HUES6 (cell line): ENCODE data around the gene ARPC5.
"Not testable (repeated sequence)": the region's sequence is repeated elsewhere in the genome, so short reads cannot be mapped to it uniquely, and the experiment has no call there.

Source experiments
- H3K27ac ChIP-seq: 2 replicates; pipeline ENCODE4 v1.7.0; 2013; ENCODE audit warnings: low read depth, mild to moderate bottlenecking, low read length, inconsistent platforms
- H3K27me3 ChIP-seq: 2 replicates; pipeline ENCODE4 v1.6.1; 2013; ENCODE audit warnings: low read length; ENCODE audit not compliant: control insufficient read depth, insufficient read depth
- H3K36me3 ChIP-seq: 2 replicates; pipeline ENCODE4 v1.6.1; 2013; ENCODE audit warnings: low read length; ENCODE audit not compliant: control insufficient read depth, insufficient read depth
- H3K4me1 ChIP-seq: 2 replicates; pipeline ENCODE4 v1.6.1; 2013; ENCODE audit warnings: low read length; ENCODE audit not compliant: control insufficient read depth, insufficient read depth
- H3K4me3 ChIP-seq: 2 replicates; pipeline ENCODE4 v1.5.1; 2013; ENCODE audit warnings: low read depth, low read length
- H3K9ac ChIP-seq: one replicate; pipeline ENCODE4 v1.6.1; 2013; ENCODE audit warnings: mild to moderate bottlenecking, low read length
- H3K9me3 ChIP-seq: 2 replicates; pipeline ENCODE4 v1.6.1; 2013; ENCODE audit warnings: low read depth, low read length; ENCODE audit not compliant: control insufficient read depth, insufficient read depth

ARPC5 gene

DNA sequence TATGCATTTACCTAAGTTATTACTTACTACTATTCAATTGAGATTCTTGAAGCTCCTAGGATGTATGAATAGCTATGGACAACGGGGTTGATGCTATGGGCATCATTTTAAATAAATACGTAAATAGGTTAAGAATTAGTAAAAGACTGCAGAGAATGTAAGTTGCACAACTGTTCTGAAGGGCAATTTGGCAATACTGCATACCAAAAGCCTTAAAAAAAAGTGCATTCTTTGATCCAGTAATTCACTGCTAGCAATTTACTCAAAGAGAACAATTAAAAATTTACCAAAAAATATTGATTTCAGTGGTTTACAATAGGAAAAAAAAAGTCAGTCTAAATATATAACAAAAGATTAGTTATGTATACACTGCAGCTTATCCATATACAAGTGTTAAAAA, 3.5 kb downstream of the ARPC5 start:
- H3K27ac ChIP-seq: no peak overlapping the region

GRCh38 chr1:183630748-183631147, 4.8 kb downstream of the ARPC5 start:
- Histone ChIP-seq H3K9ac (no peak overlapping the region), H3K4me1 (peaks cover 21% of the 10 kb centered on the region), H3K27me3 (no peaks in the 10 kb centered on the region), H3K36me3 (peaks cover 46% of the 10 kb centered on the region), H3K9me3 (no peaks in the 10 kb centered on the region), H3K4me3 (no peak overlapping the region), H3K27ac (no peak overlapping the region)

More for the DNA sequence above, 3.5 kb downstream of the ARPC5 start:
- H3K4me3 ChIP-seq: no peak overlapping the region
- H3K9ac ChIP-seq: no peak overlapping the region
- peaks cover 10% of the 10 kb centered on the region for H3K27me3 ChIP-seq
- peaks cover 21% of the 10 kb centered on the region for H3K4me1 ChIP-seq
- H3K36me3 ChIP-seq: peaks cover 41% of the 10 kb centered on the region
- H3K9me3 ChIP-seq: no peaks in the 10 kb centered on the region

- Histone ChIP-seq H3K27ac (no peak overlapping the region), H3K9ac (no peak overlapping the region), H3K9me3 (no peaks in the 10 kb centered on the region), H3K27me3 (no peaks in the 10 kb centered on the region), H3K4me1 (peaks cover 15% of the 10 kb centered on the region), H3K36me3 (peaks cover 51% of the 10 kb centered on the region), H3K4me3 (no peak overlapping the region)
Measured at GRCh38 chr1:183628537-183628936, 7.0 kb downstream of the ARPC5 start.

DNA sequence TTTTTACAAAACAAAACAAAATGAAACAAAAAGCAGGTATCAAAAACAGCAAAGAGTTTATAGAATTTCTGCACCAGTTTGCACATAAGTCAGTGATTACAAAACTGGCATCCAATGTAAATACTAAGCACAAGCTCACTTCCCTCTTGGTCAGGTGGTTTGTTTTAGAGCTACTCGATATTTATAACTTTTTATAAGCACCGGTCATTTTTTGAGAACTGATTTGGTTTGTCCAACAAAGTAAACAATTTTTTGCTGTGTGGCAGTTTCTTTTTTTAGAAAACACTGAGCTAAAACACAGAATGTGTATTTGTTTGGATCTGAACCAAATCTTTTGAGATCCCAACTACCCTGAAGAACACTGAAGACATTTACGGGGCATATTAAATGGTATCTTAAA, 9.3 kb downstream of the ARPC5 start:
- H3K4me1 ChIP-seq, H3K9me3 ChIP-seq, H3K27ac ChIP-seq, H3K9ac ChIP-seq, H3K27me3 ChIP-seq, H3K4me3 ChIP-seq: not testable (repeated sequence)
- peaks cover 47% of the 10 kb centered on the region for H3K36me3 ChIP-seq

DNA sequence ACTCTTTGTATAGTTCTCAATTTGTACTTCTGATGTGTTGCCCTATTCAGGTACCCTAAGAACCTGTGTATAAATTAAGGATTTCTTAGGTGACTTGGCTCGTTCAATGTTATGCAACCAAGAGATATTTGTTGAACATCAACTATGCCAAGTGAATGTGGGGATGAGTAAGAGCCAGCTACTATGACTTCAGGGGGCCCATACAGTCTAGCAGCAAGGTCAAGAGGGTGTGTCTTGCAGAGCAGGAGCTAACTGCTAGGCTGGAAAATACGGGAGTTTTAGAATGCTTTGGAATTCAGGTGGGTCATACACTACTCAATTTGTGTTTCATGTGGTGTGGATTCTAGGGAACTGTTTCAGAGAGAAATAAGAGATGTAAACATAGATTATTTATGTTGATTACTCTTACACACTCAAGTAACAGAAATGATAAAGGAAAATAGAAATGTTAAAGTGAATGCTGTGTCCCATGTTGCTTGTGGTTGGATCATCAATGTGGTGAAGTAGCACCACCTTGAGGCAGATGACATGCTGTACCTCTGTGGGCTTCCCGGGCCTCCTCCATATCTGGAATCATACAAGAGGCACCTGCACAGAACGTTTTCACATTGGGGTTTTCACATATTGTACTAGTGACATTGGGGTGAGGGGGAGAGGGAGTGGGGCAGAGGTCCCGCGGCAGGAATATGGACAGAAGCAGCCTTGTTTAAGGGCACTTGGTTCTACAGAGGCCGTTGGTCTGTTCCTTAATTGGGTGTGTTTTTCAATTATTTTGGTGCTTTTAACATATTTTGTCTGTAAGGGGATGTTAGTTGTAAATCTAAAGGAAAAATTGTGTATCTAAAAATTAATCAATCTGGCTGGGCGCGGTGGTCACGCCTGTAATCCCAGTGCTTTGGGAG, 12.4 kb downstream of the ARPC5 start:
- H3K9me3 ChIP-seq: no peaks in the 10 kb centered on the region
- H3K27me3 ChIP-seq: no peaks in the 10 kb centered on the region
- no peak overlapping the region for H3K9ac ChIP-seq
- peaks cover 29% of the 10 kb centered on the region for H3K4me1 ChIP-seq
- H3K27ac ChIP-seq: no peak overlapping the region
- peaks cover 17% of the 10 kb centered on the region for H3K36me3 ChIP-seq
- H3K4me3 ChIP-seq: no peak overlapping the region

DNA sequence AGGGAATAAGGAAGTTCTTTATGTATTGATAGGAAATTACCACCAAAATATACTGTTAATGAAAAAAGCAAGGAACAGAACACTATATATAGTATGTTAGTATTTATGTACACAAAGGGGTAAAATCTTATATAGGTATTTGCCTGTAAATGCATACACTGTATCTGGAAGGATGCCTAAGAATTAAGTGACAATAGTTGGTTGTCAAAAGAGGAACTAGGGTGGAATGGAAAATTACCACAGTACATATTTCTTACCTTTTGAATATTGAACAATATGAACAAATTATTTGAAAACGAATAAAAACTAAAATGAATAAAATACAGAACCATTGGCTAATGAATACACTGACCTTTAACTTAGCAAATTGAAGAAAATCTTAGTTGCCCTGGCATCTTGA, 13.6 kb downstream of the ARPC5 start:
- Histone ChIP-seq H3K27ac (no peak overlapping the region), H3K4me1 (peaks cover 29% of the 10 kb centered on the region), H3K4me3 (no peak overlapping the region), H3K36me3 (peaks cover 10% of the 10 kb centered on the region; the same call in 1 of the 2 replicates), H3K27me3 (no peaks in the 10 kb centered on the region), H3K9me3 (no peaks in the 10 kb centered on the region), H3K9ac (no peak overlapping the region)

GRCh38 chr1:183620311-183620710, 15.3 kb downstream of the ARPC5 start:
- H3K27ac ChIP-seq: no peak overlapping the region
- H3K4me1 ChIP-seq: peaks cover 29% of the 10 kb centered on the region
- H3K9me3 ChIP-seq: no peaks in the 10 kb centered on the region
- H3K27me3 ChIP-seq: no peaks in the 10 kb centered on the region
- H3K36me3 ChIP-seq: 0 out of 2 replicates have a peak, but pooled peaks cover under 1% of the 10 kb centered on the region
- no peak overlapping the region for H3K4me3 ChIP-seq
- no peak overlapping the region for H3K9ac ChIP-seq

DNA sequence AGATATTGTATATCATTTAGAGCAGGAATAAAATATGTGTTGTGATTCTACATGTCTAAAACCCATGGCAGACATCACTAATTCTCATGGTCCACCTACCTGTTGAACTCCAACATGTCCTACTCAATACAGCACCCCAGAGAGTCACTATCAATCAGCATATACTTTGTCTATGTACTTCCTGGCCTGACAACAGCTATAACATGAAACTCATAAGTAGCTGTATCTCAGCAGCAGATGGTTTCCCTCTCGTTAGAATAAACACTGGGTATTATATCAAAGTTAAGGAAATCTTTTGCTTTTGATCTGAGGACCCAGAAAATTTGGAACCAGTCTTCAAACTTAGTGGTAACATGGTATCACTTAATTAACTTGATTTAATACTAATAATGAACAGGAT, 15.8 kb downstream of the ARPC5 start:
- H3K27ac ChIP-seq: no peak overlapping the region
- H3K9ac ChIP-seq: no peak overlapping the region

DNA sequence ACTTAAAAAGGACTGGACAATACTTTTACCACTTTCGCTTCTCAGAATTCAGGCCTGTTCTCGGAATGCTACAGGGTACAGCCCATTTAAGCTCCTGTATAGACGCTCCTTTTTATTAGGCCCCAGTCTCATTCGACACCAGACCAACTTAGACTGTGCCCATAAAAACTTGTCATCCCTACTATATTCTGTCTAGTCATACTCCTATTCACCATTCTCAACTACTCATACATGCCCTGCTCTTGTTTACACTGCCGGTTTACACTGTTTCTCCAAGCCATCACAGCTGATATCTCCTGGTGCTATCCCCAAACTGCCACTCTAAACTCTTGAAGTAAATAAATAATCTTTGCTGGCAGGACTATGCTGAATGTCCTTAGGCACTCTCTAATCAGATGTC, 17.4 kb downstream of the ARPC5 start:
- H3K9ac ChIP-seq, H3K27ac ChIP-seq, H3K27me3 ChIP-seq, H3K9me3 ChIP-seq, H3K4me3 ChIP-seq, H3K36me3 ChIP-seq: not testable (repeated sequence)
- H3K4me1 ChIP-seq: peaks cover 29% of the 10 kb centered on the region

More for the DNA sequence above, 15.8 kb downstream of the ARPC5 start:
- H3K9me3 ChIP-seq: no peaks in the 10 kb centered on the region
- peaks cover 29% of the 10 kb centered on the region for H3K4me1 ChIP-seq
- H3K27me3 ChIP-seq: no peaks in the 10 kb centered on the region
- no peak overlapping the region for H3K4me3 ChIP-seq
- H3K36me3 ChIP-seq: no peaks in the 10 kb centered on the region

DNA sequence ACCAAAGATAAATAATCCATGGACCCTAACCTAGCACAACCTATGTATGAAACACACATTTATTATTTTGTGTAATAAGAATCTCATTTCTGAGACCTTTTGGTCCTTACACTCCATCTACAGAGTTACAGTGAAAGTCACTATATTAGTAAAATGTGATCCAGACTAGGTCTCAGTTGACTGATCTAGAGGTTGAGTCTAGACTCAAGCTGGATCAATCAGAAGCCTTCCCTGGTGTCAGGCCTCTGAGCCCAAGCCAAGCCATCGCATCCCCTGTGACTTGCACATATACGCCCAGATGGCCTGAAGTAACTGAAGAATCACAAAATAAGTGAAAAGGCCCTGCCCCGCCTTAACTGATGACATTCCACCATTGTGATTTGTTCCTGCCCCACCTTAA, 22.6 kb downstream of the ARPC5 start:
- H3K27ac ChIP-seq, H3K4me3 ChIP-seq, H3K27me3 ChIP-seq, H3K9me3 ChIP-seq, H3K9ac ChIP-seq, H3K4me1 ChIP-seq, H3K36me3 ChIP-seq: not testable (repeated sequence)

- H3K27ac ChIP-seq: no peak overlapping the region
Measured at GRCh38 chr1:183612407-183612806, 23.2 kb downstream of the ARPC5 start.

More at GRCh38 chr1:183612407-183612806, 23.2 kb downstream of the ARPC5 start:
- Histone ChIP-seq H3K27me3 (no peaks in the 10 kb centered on the region), H3K4me3 (no peak overlapping the region), H3K9ac (no peak overlapping the region), H3K9me3 (no peaks in the 10 kb centered on the region), H3K4me1 (no peaks in the 10 kb centered on the region), H3K36me3 (no peaks in the 10 kb centered on the region)
